ENCODE measurements around the gene LGALS16. TPM values are rescaled to one million over a fixed set of nuclear protein-coding genes. Genes with fewer than 3 reads are reported as not detected.
"Not testable (repeated sequence)": the region's sequence is repeated elsewhere in the genome, so short reads cannot be mapped to it uniquely, and the experiment has no call there.

The LGALS16 gene
- total and polyA plus RNA-seq, 9 donors: not detected

DNA sequence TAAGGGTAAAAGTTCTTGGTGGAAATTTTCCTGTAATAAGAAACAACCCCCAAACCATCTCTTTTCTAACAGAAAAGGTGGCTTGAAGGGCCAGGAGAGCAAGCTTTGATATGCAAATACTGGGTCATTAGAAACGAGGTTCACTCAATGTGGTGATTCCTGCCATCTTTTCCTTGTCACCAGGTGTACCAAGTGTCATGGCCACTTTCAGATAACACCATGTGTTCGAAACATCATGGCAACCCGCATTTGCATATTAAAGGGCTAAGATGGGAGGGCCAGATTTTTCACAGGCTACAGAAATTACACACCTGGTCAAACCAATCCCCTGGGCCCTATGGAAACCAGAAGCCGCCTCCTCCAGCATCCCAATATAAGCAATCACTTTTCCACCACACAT is 15.3 kb downstream of the LGALS16 start:
- Histone ChIP-seq H3K4me3 (no peak overlapping the region), H3K36me3 (no peaks in the 10 kb centered on the region), H3K9me3 (no peaks in the 10 kb centered on the region), H3K27ac (no peak overlapping the region), H3K27me3 (no peaks in the 10 kb centered on the region), H3K4me1 (ENCODE audit: insufficient read depth) (no peaks in the 10 kb centered on the region)
- WGBS, 3 donors: 38 to 42% (median 38%) methylated on average over 4 of the region's 4 CpGs
- no peak for DNase-seq
- intact Hi-C loops (cut with DNase I): no loop called here
- TF ChIP-seq EP300 (IDR thresholded peaks at IDR 0.05) (no peak), POLR2A (IDR thresholded peaks at IDR 0.05) (no peak)

DNA sequence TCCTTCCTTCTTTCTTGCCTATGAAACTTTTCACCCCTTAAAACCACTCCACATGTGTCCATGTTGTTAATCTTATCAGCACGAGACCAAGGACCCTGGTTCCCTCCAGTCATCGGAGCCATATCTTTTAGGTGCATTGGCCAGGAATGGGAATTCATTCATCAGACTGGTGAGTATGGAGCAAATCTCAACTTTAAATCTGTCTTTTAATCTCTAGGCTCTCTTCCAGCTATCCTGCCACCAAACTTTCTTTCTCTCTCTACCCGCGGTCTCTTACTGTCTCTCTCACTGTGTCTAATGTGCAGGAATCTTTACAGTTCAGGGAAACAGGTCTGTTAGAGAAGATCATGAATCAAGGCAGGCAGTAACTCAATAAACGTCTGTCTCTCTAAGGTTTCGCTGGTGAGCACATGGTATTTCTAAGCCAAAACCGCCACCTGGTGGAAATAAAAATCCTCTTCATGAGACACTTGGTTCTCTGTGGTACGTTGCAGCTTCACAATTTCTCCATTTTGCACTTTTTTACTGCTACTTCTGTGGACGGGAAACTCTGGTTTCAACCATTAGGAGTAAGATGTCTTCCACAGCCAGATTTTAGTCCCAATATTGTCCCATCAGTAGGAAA is 16.1 kb downstream of the LGALS16 start:
- Histone ChIP-seq H3K4me3 (no peak overlapping the region), H3K27me3 (no peaks in the 10 kb centered on the region), H3K4me1 (ENCODE audit: insufficient read depth) (no peaks in the 10 kb centered on the region), H3K36me3 (no peaks in the 10 kb centered on the region), H3K27ac (no peak overlapping the region), H3K9me3 (no peaks in the 10 kb centered on the region)
- intact Hi-C loops (cut with DNase I): no loop called here
- DNase-seq: no peak
- TF ChIP-seq EP300 (IDR thresholded peaks at IDR 0.05): no peak
- 8 to 9% (median 8%) methylated on average over 9 of the region's 9 CpGs for WGBS, 3 donors

DNA sequence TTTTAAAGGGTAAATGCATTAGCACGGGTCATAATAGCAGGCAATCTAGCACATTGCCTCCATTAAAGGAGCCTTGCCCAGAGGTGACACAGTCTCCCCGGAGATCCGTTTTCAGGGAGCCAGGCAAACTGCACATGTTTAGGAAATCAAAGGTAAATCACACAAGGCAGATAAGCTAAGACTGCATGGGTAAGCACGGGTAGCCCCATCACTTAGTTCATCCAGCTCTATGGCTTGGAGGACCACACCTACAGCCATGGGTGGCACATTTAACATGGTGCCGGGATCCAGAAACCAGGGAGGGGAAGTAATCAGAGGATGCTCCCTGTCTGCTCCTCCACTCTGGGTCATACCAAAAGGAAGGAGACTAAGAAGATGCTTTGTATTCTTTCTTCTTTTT is 16.8 kb downstream of the LGALS16 start:
- Histone ChIP-seq H3K27me3 (no peaks in the 10 kb centered on the region), H3K4me1 (ENCODE audit: insufficient read depth) (no peaks in the 10 kb centered on the region), H3K4me3 (no peak overlapping the region), H3K36me3 (no peaks in the 10 kb centered on the region), H3K27ac (no peak overlapping the region), H3K9me3 (no peaks in the 10 kb centered on the region)
- TF ChIP-seq, protein P1, sequence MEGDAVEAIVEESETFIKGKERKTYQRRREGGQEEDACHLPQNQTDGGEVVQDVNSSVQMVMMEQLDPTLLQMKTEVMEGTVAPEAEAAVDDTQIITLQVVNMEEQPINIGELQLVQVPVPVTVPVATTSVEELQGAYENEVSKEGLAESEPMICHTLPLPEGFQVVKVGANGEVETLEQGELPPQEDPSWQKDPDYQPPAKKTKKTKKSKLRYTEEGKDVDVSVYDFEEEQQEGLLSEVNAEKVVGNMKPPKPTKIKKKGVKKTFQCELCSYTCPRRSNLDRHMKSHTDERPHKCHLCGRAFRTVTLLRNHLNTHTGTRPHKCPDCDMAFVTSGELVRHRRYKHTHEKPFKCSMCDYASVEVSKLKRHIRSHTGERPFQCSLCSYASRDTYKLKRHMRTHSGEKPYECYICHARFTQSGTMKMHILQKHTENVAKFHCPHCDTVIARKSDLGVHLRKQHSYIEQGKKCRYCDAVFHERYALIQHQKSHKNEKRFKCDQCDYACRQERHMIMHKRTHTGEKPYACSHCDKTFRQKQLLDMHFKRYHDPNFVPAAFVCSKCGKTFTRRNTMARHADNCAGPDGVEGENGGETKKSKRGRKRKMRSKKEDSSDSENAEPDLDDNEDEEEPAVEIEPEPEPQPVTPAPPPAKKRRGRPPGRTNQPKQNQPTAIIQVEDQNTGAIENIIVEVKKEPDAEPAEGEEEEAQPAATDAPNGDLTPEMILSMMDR (IDR thresholded peaks at IDR 0.05): no peak
- TF ChIP-seq POLR2A (IDR thresholded peaks at IDR 0.05) (no peak), EP300 (IDR thresholded peaks at IDR 0.05) (no peak)
- no peak for DNase-seq
- 64 to 68% (median 67%) methylated on average over 5 of the region's 5 CpGs for WGBS, 3 donors
- intact Hi-C loops (cut with DNase I): no loop called here

DNA sequence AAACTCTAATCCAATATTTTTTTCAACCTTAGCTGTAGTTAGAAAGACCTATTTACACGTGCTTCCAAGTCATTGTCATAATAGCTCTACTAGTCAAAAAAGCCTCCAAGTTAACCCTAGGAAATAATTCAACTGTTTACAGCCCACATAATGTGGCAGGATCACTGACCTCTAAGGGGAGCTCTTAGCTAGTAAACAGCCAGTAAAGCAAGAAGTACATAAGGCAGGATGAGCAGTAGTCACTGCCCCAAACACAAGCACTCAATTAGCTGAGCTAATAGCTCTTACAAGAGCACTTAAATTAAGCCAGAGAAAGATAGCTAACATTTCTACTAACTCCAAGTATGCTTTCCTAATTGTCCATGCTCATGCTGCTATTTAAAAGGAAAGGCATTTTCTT is 18.1 kb downstream of the LGALS16 start:
- H3K9me3 ChIP-seq; intact Hi-C loops (cut with DNase I); DNase-seq; H3K27ac ChIP-seq; H3K27me3 ChIP-seq; H3K4me1 ChIP-seq (ENCODE audit: insufficient read depth); H3K36me3 ChIP-seq; H3K4me3 ChIP-seq: not testable (repeated sequence)
- 11 to 27% (median 26%) methylated on average over 1 of the region's 1 CpG for WGBS, 3 donors

DNA sequence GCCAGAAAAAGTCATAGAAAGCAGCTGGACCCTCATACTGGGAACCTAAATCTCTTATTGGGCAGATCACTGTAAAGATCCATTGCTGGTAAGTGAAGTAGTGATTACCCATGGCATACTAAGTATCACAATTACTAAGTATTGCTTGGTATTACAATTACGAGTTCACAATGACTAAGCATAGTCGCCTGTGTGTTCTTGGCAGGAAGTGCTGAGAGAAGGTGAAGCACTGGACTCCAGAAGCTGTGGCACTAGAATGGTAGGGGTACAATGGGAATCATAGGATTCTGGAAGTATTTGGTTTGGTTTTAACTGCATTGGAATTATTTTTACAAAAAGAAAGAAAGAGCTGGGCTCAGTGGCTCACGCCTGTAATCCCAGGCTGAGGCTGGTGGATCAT is 20.3 kb downstream of the LGALS16 start:
- Histone ChIP-seq H3K4me1 (ENCODE audit: insufficient read depth) (no peaks in the 10 kb centered on the region), H3K27ac (no peak overlapping the region), H3K36me3 (no peaks in the 10 kb centered on the region), H3K9me3 (no peaks in the 10 kb centered on the region), H3K27me3 (no peaks in the 10 kb centered on the region), H3K4me3 (no peak overlapping the region)
- 63 to 70% (median 67%) methylated on average over 3 of the region's 3 CpGs for WGBS, 3 donors
- no peak for DNase-seq
- intact Hi-C loops (cut with DNase I): loop anchor here in 1 of 4 donors (5.0 kb wide), 1 partner anchor 271 kb away; no protein-coding TSS in a partner anchor
- TF ChIP-seq POLR2A (IDR thresholded peaks at IDR 0.05): no peak

DNA sequence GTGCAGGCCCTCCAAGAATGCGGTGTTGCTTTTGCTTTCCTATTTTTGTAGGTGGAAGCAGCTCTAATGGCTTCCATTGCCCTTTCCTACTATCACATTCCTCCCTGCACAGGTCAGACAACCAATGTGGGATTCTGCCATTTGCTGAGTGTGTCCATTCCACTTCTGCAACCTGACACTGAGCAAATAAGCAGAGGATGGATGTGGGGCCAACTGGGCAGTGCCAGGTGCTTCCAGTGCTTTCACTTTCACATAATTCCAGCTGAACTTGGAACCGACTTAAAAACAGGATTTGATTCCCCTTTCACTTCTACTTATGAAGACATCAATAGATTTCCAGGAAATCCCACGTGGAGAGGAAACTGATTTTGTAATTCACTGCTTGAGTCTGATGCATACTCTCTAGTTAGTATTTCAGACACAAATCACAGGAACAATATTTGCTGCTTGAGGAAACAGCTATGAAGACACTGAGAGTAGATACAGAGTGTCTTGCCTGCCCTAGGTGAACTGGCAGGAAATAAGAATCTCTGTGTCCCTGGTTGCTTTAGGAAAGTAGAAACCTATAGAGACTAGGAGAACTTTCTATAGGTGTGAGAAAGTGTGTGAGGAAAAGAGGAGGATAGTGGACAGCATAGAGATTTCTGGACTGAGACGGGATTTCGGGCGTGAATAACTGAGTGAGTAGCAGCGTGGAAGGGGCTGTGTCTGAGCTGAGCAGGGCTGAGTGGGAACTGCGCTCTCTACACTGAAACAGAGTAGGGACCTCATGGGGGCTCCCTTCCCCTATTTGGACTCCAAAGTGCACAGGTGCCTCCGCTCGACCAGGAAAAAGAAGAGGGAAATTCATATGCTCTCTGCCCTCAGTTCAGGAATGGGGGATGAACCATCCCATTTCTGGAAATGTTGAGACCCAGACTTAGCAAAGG is 22.5 kb downstream of the LGALS16 start:
- H3K27me3 ChIP-seq: no peaks in the 10 kb centered on the region
- intact Hi-C loops (cut with DNase I): loop anchor here in 1 of 4 donors (5.0 kb wide), 1 partner anchor 269 kb away; no protein-coding TSS in a partner anchor
- no peak overlapping the region for H3K4me3 ChIP-seq
- H3K27ac ChIP-seq: no peak overlapping the region
- WGBS, 3 donors: 56 to 71% (median 65%) methylated on average over 10 of the region's 10 CpGs
- TF ChIP-seq POLR2A (IDR thresholded peaks at IDR 0.05) (no peak), EP300 (IDR thresholded peaks at IDR 0.05) (no peak)
- TF ChIP-seq, protein P1 (IDR thresholded peaks at IDR 0.05): no peak
- H3K9me3 ChIP-seq: no peaks in the 10 kb centered on the region
- DNase-seq: no peak
- H3K36me3 ChIP-seq: no peaks in the 10 kb centered on the region
- no peaks in the 10 kb centered on the region for H3K4me1 ChIP-seq (ENCODE audit: insufficient read depth)

Data from ovary (tissue), 9 donors.